ENCODE results near the gene IFNA8.
"Not testable (repeated sequence)": the region's sequence is repeated elsewhere in the genome, so short reads cannot be mapped to it uniquely, and the experiment has no call there.

The IFNA8 gene

GRCh38 chr9:21408817-21409216, at the start of gene IFNA8:
TSS of gene IFNA8 (plus strand) at chr9:21409117. CDS start at chr9:21409177, 60 bp downstream.
- DNase-seq (ENCODE audit: low read depth, low spot score), result no peak

GRCh38 chr9:21362287-21362686, 46.6 kb upstream of the IFNA8 start:
- DNase-seq (ENCODE audit: low read depth, low spot score), result no peak

GRCh38 chr9:21367169-21367568, 41.7 kb upstream of the IFNA8 start:
- DNase-seq (ENCODE audit: low read depth, low spot score), result not testable (repeated sequence)

GRCh38 chr9:21367957-21368356, 41.0 kb upstream of the IFNA8 start, which contains the start of gene IFNA13:
TSS of gene IFNA13 (minus strand) at chr9:21368057. CDS start at chr9:21368010, 47 bp downstream.
- no peak for DNase-seq (ENCODE audit: low read depth, low spot score)

- DNase-seq (ENCODE audit: low read depth, low spot score), result not testable (repeated sequence)
These were observed 37.5 kb upstream of the IFNA8 start for GRCh38 chr9:21371467-21371866.

- no peak for DNase-seq (ENCODE audit: low read depth, low spot score)
These were observed 27.2 kb upstream of the IFNA8 start for GRCh38 chr9:21381448-21382339.

- no peak for DNase-seq (ENCODE audit: low read depth, low spot score)
These were observed 25.3 kb upstream of the IFNA8 start for GRCh38 chr9:21383627-21384026.

- DNase-seq (ENCODE audit: low read depth, low spot score), result no peak
These were observed 23.7 kb upstream of the IFNA8 start, which contains the start of gene IFNA2 for GRCh38 chr9:21385131-21385670. TSS of gene IFNA2 (minus strand) at chr9:21385398. CDS start at chr9:21385329, 69 bp downstream.

GRCh38 chr9:21392270-21392669, 16.6 kb upstream of the IFNA8 start:
- DNase-seq (ENCODE audit: low read depth, low spot score), result no peak

- DNase-seq (ENCODE audit: low read depth, low spot score), result no peak
These were observed 12.9 kb upstream of the IFNA8 start for GRCh38 chr9:21395778-21396717.

GRCh38 chr9:21398955-21399489, 9.9 kb upstream of the IFNA8 start:
- no peak for DNase-seq (ENCODE audit: low read depth, low spot score)

GRCh38 chr9:21399956-21400355, 9.0 kb upstream of the IFNA8 start:
- DNase-seq (ENCODE audit: low read depth, low spot score), result no peak

GRCh38 chr9:21402386-21403251, 6.3 kb upstream of the IFNA8 start:
- DNase-seq (ENCODE audit: low read depth, low spot score), result no peak

- DNase-seq (ENCODE audit: low read depth, low spot score), result no peak
These were observed 4.8 kb upstream of the IFNA8 start for GRCh38 chr9:21404146-21404545.

GRCh38 chr9:21412107-21412506, 3.2 kb downstream of the IFNA8 start:
- DNase-seq (ENCODE audit: low read depth, low spot score), result no peak

- DNase-seq (ENCODE audit: low read depth, low spot score), result no peak
These were observed 4.2 kb downstream of the IFNA8 start for GRCh38 chr9:21413151-21413550.

GRCh38 chr9:21413624-21414023, 4.7 kb downstream of the IFNA8 start:
- no peak for DNase-seq (ENCODE audit: low read depth, low spot score)

- DNase-seq (ENCODE audit: low read depth, low spot score), result no peak
These were observed 5.5 kb downstream of the IFNA8 start for GRCh38 chr9:21414220-21414940.

- no peak for DNase-seq (ENCODE audit: low read depth, low spot score)
These were observed 6.8 kb downstream of the IFNA8 start for GRCh38 chr9:21415493-21416267.
